GM10266 (cell line): ENCODE data around the gene PI4K2A.

Source experiments
- DNase-seq: peaks from one replicate; pipeline ENCODE4 v3.0.0; 2012; ENCODE audit errors: extremely low spot score
- CTCF ChIP-seq: IDR thresholded peaks from 2 replicates; pipeline ENCODE4 v1.5.1; 2012; ENCODE audit warnings: mild to moderate bottlenecking, low read depth; ENCODE audit not compliant: control insufficient read depth, insufficient read depth; ENCODE audit errors: missing control alignments

Gene PI4K2A

GRCh38 chr10:97717627-97718026 lies 77.2 kb downstream of the PI4K2A start:
- no peak for TF ChIP-seq CTCF
- DNase-seq: no peak

GRCh38 chr10:97718178-97718577 lies 77.7 kb downstream of the PI4K2A start:
- no peak for TF ChIP-seq CTCF
- no peak for DNase-seq

- no peak for TF ChIP-seq CTCF
- no peak for DNase-seq
These were observed 78.2 kb downstream of the PI4K2A start for GRCh38 chr10:97718659-97719142.

GRCh38 chr10:97719602-97720001 lies 79.1 kb downstream of the PI4K2A start:
- no peak for TF ChIP-seq CTCF

GRCh38 chr10:97721871-97722780 lies 81.7 kb downstream of the PI4K2A start:
- no peak for TF ChIP-seq CTCF
- no peak for DNase-seq

More at GRCh38 chr10:97719602-97720001, 79.1 kb downstream of the PI4K2A start:
- no peak for DNase-seq

- DNase-seq: no peak
- TF ChIP-seq CTCF: no peak
These were observed 82.5 kb downstream of the PI4K2A start for GRCh38 chr10:97723001-97723400.

- no peak for TF ChIP-seq CTCF
- no peak for DNase-seq
These were observed 84.0 kb downstream of the PI4K2A start for GRCh38 chr10:97724341-97724941.
